Left renal cortex interstitium (tissue), 4 donors: ENCODE data around the gene PCSK2. TPM values are rescaled to one million over a fixed set of nuclear protein-coding genes. Genes with fewer than 3 reads are reported as not detected.

Source experiments
- DNase-seq, 4 donors: peaks; one replicate each; pipeline ENCODE4 v3.0.0-alpha.2; 2013; ENCODE audit warnings: low read depth in 4 of 4, low spot score in 2 of 4, missing footprints in 1 of 4
- polyA plus RNA-seq, 4 donors: library from polyadenylated mRNA; unstranded; fragments of 120-200 nt; gene quantifications; one replicate each; pipeline ENCODE4 v1.2.1, GENCODE V29; 2013; ENCODE audit not compliant: insufficient read length in 4 of 4

PCSK2 gene
- polyA plus RNA-seq, 4 donors, result 0.72 to 0.81 (median 0.76) TPM

DNA sequence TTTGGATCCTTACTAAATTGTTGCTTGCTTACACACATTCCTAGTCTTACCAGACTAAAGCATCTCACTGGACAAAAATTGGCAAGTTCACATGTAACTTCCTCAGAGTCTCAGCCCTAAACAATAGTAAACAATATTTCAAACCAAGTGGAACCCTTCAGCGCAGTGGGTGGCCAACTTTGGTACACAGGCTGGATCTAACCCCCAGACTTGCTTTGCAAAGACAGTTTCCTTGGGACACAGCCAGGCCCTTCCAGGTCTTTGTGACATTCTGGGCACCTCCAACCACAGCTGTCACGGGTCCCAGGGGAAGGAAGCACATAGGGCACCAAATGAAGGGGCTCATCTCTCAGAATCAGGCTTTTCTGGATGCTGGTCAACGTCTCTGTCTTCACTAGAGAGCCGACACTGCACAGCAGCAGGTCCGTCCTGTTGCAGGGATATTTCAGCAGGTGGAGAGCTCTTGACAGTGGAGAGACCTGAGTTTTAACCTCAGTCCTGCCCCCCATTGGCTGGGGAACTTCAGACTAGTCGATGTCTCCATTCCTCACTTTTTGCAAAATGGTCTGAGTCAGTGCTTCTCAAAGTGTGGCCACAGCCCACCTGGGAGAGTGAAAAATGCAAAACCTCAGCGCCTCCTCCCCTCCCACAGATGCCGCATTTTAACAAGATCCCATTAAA, 212.9 kb downstream of the PCSK2 start:
- no peak for DNase-seq

DNA sequence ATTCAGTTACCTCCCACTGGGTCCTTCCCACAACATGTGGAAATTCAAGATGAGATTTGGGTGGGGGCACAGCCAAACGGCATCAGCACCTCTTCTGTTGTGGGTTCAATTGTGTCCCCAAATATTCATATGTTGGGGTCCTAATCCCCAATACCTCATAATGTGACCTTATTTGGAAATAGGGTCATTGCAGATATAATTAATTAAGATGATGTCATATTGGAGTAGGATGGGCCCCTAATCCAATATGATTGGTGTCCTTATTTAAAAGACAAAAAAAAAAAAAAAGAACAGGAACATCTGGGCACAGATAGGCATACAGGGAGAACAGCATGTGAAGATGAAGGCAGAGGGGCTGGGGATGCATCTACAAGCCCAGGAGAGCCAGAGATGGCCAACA, 214.9 kb downstream of the PCSK2 start:
- no peak for DNase-seq

DNA sequence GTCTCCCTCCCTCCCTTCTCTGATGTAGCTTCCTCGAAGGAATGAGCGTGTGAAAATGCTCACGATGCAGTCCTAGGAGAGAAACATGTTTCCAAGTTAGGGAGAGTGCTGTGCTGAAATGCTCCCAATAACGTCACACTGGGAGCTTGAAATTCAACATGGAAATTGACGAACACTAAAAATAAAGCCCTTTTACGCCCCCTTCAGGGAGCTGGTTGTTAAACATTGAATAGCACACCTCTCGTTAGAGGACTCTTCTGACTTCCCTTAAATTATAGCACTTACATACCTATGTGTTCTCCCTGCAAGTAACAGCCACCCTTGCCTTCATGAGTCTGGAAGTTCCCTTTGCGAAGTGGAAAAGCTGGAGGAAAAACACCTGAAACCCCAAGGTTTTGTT, 215.7 kb downstream of the PCSK2 start:
- DNase-seq, result no peak

DNA sequence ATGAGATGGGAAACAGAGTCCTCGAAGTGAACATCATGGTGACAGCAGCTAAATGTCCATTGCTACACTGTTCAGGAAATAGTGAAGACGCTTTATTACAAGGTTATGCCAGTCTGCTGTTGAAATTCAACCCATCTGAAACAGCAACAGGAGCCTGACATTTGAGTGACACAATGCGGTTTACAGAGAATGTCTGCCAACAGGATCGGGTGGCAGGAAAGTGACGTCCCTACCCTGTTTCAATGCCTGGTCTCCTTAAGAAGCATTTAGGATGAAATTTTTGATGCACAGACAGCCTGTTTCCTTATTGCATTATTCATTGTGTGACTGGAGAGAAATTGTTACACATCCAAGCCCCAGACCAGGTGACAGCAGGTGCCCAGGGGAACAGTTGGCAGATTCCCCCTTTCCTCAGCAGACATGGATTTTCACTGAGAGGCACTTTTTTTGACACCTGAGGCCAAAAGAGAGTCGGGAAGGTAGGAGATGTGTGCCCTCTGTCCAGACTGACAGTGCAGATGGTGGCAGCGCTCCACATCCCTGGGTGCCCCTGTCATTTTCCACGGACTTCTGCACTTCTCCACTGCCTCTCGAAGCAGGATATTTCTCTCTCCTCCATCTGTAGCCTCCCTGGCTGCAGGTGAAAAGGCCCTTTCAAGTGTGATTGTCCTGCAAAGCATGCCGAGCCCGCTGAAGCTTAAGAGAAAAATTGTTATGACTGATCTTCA, 216.5 kb downstream of the PCSK2 start:
- DNase-seq, result no peak

DNA sequence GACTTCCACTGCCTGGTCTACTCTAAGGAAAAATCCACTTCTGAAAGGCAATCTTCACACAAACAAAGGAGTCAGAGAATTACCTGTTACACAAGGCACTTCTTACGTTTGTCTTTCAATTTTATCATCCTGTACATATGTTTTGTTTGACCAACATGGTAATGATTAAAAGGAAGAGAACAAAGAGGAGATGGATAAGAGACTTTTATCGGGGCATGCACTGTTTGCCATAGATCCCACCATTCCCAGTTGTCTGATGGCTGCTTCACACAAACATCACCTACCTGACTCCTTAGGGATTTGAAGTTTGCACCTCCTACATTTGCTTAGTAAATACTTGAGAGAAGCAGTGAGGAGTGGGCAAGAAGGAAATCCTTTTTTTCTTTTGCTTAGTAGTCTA, 217.3 kb downstream of the PCSK2 start:
- no peak for DNase-seq

DNA sequence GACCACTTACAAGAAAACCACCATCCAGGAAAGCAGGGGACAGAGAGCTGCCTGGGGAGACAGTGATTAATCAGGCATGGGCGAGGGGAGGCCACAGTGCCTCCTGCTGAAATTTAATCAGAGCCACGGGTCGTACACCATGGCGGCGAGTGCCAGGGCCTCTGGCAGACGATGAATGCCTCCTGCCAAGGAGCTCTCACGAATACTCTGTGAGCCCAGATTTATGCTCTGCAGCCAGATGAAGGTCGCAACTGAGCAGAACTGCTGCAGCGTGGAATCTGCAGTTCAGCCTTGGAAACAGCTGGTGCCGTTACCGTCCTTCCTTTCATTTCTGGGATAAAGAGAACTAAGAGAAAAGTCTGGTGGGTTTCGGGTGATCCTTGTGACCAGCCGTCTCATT, 218.7 kb downstream of the PCSK2 start:
- DNase-seq, result no peak

DNA sequence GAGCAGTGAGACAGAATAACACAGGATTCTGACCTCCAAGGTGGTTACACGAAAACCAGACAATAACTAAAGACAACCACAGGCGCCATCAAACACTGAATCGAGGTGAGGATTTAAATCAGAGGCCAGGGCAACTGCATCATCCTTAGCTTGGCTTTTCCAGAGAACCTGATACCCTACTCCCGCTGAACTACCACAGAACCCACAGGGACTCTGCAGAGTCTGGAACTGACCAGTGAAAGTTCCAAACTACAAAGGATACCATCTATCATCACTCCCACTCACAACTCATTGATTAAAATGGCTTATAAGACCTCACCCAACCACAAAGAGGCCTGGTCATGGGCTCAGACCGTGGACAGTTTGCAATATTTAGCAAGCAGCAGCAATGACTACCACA, 219.3 kb downstream of the PCSK2 start:
- DNase-seq, result no peak

DNA sequence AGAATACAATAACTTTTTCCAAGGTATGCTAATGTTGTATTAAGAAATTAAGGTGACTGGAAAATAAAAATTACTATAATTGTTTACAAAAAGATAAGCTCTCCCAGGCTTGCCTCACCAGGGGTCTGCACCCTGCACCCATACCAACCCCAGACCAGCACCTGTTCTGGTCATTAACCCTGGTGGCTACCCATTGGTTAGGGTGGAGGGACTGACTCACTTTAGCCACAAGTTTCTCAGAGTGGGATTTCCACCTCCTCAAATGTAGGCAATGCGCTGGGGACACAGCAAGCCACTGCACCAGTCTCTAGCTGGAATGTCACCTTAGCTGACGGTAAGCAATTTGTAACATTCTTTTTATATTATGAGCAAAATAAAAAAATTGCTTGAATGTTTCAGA, 221.2 kb downstream of the PCSK2 start:
- no peak for DNase-seq

DNA sequence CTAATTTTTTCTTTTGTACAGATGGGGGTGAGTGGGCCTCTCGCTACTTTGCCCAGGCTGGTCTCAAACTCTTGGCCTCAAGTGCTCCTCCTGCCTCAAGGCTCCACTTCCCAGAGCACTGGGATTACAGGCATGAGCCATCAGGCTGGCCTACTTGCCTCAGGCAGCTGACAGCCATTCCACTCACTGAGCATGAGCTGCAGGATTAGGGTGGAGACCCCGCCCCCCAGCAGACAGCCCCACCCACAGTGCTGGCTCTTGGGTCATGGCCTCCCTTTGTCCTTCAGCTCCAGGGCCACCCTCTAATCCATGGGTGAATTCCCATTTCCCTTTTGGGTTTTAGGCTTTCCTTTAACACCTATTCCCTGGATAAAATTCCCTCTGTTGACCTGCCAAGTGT, 222.2 kb downstream of the PCSK2 start:
- DNase-seq, result no peak

DNA sequence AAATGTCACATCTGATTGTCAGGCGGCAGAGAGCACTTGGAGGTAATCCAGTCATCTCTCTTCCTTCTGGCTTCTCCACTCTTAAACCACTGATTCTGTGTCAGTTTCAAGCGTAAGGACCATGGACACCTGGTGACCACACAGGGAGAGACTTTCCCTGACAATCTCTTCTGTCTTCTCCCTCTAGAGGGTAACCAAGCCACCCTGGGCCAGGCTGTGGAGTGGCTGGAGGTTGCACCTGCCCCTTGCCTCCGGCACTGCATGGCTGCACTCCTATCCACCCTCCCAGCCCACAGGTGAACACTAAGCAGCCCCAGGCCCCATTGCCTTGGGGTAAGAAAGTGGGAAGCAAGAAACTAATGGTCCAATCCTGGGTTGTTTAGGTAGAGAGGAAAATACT, 225.6 kb downstream of the PCSK2 start:
- DNase-seq, result no peak

DNA sequence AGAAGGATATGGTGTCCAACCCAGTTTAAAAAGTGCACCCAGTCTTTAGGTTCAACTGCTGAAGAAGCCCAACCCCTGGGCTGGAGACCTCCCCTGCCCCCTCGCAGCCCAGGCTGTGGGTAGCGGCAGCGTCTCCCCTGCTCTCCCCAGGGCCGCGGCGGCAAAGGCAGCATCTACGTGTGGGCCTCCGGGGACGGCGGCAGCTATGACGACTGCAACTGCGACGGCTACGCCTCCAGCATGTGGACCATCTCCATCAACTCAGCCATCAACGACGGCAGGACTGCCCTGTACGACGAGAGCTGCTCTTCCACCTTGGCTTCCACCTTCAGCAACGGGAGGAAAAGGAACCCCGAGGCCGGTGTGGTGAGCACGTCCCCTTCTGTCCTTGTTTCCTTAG, 226.8 kb downstream of the PCSK2 start:
- no peak for DNase-seq

DNA sequence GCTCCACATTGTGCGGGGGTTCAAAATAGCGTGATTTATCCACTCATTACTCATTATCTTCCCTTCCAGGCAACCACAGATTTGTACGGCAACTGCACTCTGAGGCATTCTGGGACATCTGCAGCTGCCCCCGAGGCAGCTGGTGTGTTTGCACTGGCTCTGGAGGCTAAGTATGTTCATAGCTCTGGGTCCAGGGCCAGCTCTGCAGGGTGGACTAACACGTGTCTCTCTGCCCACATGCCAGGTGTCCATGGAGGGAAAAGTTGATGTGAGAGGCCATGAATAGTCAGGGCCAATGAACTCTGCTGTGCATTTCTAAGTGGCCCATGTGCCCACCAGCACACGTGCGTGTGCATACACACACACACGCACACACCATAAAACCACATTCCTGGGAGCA, 229.4 kb downstream of the PCSK2 start:
- DNase-seq, result no peak

DNA sequence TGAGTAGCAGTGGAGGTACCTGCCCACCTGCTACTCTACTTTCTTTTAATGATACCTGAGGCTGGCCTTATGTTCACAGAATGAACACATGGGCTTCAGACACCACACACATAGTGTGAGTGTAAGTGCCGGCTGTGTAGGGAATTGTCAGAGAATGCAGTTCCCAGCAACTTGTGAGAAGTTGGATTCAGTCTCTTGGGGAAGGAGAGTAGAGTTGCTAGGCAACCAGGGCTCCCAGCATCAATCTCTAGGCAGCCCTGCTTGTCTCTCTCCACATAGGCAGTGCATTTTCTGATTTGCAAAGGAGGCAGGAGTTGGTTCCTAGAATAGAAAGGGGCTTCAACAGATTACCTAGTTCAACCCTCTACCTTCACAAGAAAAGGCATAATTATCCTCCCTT, 230.2 kb downstream of the PCSK2 start:
- DNase-seq, result no peak

DNA sequence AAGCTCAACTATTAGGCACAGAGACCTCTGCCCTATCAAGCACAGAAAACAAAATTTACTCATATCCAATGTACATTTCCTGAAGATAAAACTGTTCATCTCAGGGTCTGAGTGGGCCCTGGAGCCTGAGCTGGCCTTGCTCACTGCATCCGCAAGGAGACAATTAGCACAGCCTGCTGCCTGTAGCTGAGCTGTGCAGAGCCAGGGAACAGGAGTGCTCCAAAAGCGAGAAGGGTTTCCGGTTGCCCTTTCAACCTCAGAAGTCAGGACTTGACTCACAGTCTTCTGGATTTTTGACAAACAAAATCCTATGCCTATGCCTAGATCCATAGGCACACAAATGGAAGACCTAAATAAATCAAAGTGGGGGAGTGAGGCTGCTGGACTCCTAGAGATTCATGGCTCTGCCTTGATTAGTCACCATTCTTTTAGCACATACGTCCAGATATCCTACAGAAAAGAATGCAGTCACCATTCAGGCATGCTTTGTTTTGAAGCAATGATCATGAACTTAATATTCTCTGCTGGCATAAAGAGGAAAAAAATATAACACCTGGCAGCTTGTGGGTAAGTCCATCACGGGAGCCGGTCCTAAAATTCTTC, 230.8 kb downstream of the PCSK2 start:
- DNase-seq, result no peak

DNA sequence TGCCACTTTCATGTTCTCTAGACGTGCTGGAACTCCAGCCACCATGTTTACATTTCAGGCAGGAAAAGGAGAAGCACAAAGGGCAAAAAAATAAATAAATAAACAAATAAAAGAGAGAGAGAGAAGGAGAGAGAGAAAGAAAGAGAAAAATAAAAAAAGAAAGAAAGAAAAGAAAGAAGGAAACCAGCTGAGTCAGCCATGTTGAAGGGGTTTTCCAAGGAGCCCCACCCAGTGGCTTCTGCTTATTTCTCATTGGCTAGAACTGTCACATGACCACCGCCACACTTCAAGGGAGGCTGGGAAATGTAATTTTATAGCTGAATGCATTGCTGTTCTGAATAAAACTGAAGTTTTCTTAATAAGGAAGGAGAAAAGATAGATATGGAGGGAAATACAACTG, 233.3 kb downstream of the PCSK2 start:
- DNase-seq, result no peak

DNA sequence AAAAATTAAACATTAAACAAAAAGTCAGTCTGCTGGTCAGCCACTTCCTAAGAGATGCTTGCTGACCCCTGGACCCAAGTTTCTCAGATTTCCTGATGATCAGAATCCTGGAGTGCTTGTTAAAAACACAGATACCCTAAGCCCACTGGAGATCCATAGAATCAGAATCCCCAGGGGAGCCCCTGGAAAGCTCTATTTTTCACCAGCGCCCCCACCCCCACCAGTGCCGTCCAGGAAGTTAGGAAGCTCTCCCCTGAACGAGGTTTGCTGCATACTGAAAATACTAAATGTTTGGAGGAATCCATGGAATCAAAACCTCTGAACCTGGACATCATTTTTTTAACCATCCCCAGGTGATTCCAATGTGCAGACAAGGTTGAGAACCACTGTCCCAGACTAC, 235.1 kb downstream of the PCSK2 start:
- DNase-seq, result no peak

DNA sequence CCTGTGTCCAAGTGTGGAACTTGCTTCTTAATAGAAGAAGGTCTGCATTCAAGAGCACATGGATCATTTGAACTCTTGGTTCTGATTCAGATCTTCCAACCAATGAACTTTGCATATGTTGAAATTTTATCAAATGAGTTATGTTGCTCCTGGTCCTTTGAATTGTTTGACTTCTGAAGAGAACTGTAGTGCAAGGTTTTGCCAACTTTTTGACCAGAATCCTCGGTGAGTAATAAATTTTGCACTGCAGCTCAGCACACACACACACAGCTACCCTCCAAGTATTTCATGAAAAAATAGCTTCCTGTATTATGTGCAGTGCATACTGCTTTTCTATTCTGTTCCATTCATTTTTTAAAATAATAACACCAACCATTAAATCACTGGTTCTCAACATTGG, 236.9 kb downstream of the PCSK2 start:
- DNase-seq, result no peak

DNA sequence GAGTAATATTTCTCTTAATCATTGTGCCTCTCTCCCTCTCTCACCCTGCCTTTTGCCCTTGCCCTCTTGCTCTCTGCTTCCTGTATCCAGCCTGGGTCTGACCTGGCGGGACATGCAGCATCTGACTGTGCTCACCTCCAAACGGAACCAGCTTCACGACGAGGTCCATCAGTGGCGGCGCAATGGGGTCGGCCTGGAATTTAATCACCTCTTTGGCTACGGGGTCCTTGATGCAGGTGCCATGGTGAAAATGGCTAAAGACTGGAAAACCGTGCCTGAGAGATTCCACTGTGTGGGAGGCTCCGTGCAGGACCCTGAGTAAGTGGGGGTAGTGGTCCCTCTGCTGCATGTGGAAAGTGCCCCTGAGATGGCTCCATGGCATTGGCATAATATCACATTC, 238.4 kb downstream of the PCSK2 start:
- no peak for DNase-seq

DNA sequence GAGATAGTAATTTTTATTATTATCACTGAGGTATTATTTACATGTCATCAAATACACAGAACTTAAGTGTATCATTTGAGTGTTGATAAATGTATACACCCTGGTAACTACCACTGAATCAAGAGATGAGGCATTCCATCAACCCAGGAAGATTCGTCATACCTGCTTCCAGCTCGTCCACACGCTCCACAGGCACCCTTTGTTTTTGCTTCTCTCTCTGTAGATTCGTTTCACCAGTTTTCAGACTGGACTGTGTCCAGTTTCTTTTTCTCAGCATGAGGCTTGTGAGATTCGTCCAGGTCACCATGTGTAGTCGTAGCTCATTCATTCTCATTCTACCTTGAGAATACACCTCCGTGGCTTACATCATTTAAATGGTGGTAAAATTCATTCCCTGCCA, 239.8 kb downstream of the PCSK2 start:
- no peak for DNase-seq

DNA sequence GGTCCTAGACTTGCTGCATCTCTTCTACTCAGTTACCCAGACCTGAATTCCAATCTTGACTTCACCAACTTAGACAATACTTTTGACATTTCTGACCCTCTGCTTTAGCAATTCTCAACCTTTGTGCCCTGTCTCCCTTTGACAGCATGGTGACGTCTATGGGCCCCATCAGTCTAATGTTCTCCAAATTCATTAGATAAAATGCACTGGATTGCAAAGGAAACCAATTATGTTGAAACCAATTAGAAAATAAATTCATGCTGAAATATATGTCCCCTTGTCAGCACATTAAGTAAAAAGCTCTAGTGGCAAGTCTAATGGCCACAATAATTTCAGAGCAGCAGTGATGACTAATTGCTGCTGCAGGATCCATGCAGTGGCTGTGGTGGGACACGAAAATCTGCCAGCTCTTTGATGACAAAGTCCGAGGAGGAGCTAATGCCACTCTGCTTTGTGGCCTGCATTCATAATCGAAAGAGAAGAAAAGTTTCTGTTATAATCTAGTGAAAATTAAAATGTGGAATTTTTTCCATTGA, 240.3 kb downstream of the PCSK2 start:
- DNase-seq, result no peak

DNA sequence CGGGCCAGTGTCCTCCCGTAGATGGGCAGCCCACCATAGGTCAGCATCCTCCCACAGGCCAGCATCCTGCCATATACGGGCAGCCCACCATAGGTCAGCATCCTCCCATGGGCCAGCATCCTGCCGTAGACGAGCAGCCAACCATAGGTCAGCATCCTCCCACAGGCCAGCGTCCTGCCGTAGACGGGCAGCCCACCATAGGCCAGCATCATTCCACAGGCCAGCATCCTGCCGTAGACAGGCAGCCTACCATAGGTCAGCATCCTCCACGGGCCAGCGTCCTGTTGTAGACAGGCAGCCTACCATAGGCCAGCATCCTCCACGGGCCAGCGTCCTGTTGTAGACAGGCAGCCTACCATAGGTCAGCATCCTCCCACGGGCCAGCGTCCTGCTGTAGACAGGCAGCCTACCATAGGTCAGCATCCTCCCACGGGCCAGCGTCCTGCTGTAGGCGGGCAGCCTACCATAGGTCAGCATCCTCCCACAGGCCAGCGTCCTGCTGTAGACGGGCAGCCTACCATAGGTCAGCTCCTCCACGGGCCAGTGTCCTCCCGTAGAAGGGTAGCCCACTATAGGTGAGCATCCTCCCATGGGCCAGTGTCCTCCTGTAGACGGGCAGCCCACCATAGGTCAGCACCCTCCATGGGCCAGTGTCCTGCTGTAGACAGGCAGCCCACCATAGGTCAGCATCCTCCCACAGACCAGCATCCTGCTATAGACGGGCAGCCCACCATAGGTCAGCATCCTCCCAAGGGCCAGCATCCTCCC, 241.4 kb downstream of the PCSK2 start:
- DNase-seq, result no peak
